HG03460 (cell line): Measurements from ENCODE around the gene NEK4.
"Not testable (repeated sequence)": the region's sequence is repeated elsewhere in the genome, so short reads cannot be mapped to it uniquely, and the experiment has no call there.

ENCODE experiments used
- ATAC-seq: cut with Tn5 transposase; IDR thresholded peaks from one replicate; pipeline ENCODE4 v1.9.1; 2021; ENCODE audit not compliant: unreplicated experiment

The NEK4 gene

GRCh38 chr3:52678265-52679198 lies 92.2 kb downstream of the NEK4 start:
- ATAC-seq: no peak

GRCh38 chr3:52676201-52676600 lies 94.5 kb downstream of the NEK4 start:
- not testable (repeated sequence) for ATAC-seq

- no peak for ATAC-seq
Measured at GRCh38 chr3:52671676-52672075, 99.1 kb downstream of the NEK4 start.

- peak; percentile 77 for ATAC-seq
Measured at GRCh38 chr3:52670621-52671521, 99.9 kb downstream of the NEK4 start.

GRCh38 chr3:52663098-52663497 lies 107.6 kb downstream of the NEK4 start:
- ATAC-seq: no peak

GRCh38 chr3:52660046-52660445 lies 110.7 kb downstream of the NEK4 start:
- no peak for ATAC-seq
